C4-2B (cell line): Measurements from ENCODE around the gene HGFAC.

Experiments used
- ZFX ChIP-seq: fragments of 450-650 bp; IDR thresholded peaks from 2 replicates; pipeline ENCODE4 v1.6.1; 2017
- TF ChIP-seq, protein P1 (sequence below): fragments of 450-650 bp; conservative IDR thresholded peaks from 2 replicates; pipeline ENCODE4 v1.5.1; 2017; ENCODE audit warnings: mild to moderate bottlenecking

DNA sequence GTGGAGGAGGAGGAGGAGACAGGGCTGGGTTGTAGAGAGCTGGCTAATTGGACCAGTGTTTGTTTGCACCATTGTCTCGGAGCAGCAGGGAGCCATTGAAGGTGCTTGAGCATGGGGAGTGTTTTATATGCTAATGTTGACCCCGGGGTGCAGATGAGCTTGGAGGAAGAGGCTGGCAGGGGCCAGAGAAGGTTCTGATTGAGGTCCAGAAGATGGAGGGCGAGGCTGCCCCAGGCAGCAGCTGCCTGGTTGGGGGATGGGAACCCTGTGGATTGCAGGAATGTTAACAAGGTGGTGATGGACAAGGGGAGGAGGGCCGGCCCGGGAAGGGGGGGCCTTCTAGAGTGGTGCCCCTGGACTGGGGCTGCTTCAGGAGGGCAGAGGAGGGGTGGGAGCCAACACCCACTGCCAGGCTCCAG lies 39.4 kb downstream of the HGFAC start:
- TF ChIP-seq, protein P1, sequence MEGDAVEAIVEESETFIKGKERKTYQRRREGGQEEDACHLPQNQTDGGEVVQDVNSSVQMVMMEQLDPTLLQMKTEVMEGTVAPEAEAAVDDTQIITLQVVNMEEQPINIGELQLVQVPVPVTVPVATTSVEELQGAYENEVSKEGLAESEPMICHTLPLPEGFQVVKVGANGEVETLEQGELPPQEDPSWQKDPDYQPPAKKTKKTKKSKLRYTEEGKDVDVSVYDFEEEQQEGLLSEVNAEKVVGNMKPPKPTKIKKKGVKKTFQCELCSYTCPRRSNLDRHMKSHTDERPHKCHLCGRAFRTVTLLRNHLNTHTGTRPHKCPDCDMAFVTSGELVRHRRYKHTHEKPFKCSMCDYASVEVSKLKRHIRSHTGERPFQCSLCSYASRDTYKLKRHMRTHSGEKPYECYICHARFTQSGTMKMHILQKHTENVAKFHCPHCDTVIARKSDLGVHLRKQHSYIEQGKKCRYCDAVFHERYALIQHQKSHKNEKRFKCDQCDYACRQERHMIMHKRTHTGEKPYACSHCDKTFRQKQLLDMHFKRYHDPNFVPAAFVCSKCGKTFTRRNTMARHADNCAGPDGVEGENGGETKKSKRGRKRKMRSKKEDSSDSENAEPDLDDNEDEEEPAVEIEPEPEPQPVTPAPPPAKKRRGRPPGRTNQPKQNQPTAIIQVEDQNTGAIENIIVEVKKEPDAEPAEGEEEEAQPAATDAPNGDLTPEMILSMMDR: no peak
- no peak for TF ChIP-seq ZFX
